Activated CD4-positive, alpha-beta T cell treated with anti-CD3 and anti-CD28 coated beads, Interleukin-2, amount 50 U/mL, for 24 hours (primary cell): Measurements from ENCODE around the gene RAB3D.
A peak's percentile ranks its signal among the peaks of the same experiment; 100 is the strongest.
"Not testable (repeated sequence)": the region's sequence is repeated elsewhere in the genome, so short reads cannot be mapped to it uniquely, and the experiment has no call there.

Experiments
- DNase-seq, 2 donors: peaks; one replicate each; pipeline ENCODE4 v3.0.0-alpha.2; 2020; ENCODE audit warnings: low read depth in 1 of 2, low spot score in 1 of 2

Gene RAB3D

GRCh38 chr19:11367528-11367927, 28.1 kb upstream of the RAB3D start:
- DNase-seq = no peak

GRCh38 chr19:11365557-11366117, 26.2 kb upstream of the RAB3D start:
- DNase-seq = no peak

- DNase-seq = no peak
Observed at GRCh38 chr19:11364935-11365334, 25.5 kb upstream of the RAB3D start.

- no peak for DNase-seq
Observed at GRCh38 chr19:11364296-11364904, 24.9 kb upstream of the RAB3D start.

GRCh38 chr19:11363881-11364280, 24.4 kb upstream of the RAB3D start:
- no peak for DNase-seq

GRCh38 chr19:11361771-11362731, 22.6 kb upstream of the RAB3D start:
- no peak for DNase-seq

GRCh38 chr19:11361037-11361770, 21.7 kb upstream of the RAB3D start:
- no peak for DNase-seq

- no peak for DNase-seq
Observed at GRCh38 chr19:11359421-11359820, 20.0 kb upstream of the RAB3D start.

GRCh38 chr19:11356676-11357550, 17.5 kb upstream of the RAB3D start:
- no peak for DNase-seq

- DNase-seq = no peak
Observed at GRCh38 chr19:11356074-11356397, 16.6 kb upstream of the RAB3D start.

- DNase-seq = peak; percentile 77 to 78
Observed at GRCh38 chr19:11355160-11356073, 16.0 kb upstream of the RAB3D start, which contains the start of gene PLPPR2. Gene PLPPR2, plus strand, starts transcription at chr19:11355432. Its CDS starts 2,242 bp downstream, at chr19:11357674.

- DNase-seq = not testable (repeated sequence)
Observed at GRCh38 chr19:11354102-11354501, 14.6 kb upstream of the RAB3D start.

GRCh38 chr19:11349171-11349570, 9.7 kb upstream of the RAB3D start:
- no peak for DNase-seq

GRCh38 chr19:11347546-11348039, 8.1 kb upstream of the RAB3D start:
- no peak for DNase-seq

- peak; percentile 91 to 99 for DNase-seq
Observed at GRCh38 chr19:11346104-11346940, 6.9 kb upstream of the RAB3D start, which contains the start of the genes CCDC159 and TMEM205. Gene CCDC159, plus strand, starts transcription at chr19:11346519. Its CDS starts 88 bp downstream, at chr19:11346607. Gene TMEM205, minus strand, starts transcription at chr19:11346268. Its CDS starts 649 bp downstream, at chr19:11345619.

- no peak for DNase-seq
Observed at GRCh38 chr19:11345122-11345803, 5.8 kb upstream of the RAB3D start.

- DNase-seq = no peak
Observed at GRCh38 chr19:11342429-11342828, 3.0 kb upstream of the RAB3D start.

- DNase-seq = not testable (repeated sequence)
Observed at GRCh38 chr19:11340099-11340467, 626 bp upstream of the RAB3D start.
